Measurements from ENCODE around the gene ATF2.

ATF2 gene

DNA sequence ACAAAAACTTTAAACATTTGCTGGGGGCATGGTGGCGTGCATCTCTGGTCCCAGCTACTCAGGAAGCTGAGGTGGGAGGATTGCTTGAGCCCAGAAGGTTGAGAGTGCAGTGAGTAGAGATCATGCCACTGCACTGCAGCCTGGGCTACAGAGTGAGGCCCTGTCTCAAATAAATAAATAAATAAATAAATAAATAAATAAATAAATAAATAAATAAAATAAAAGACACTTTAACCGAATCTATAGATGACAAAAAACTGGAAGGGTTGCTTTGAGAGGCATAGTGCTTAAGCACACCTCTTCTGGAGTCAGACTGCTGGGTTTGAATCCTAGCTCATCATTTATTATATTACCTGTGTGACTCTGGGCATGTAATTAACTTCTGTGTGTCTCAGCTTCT, 141.6 kb downstream of the ATF2 start:
- H3K79me2 ChIP-seq (ENCODE audit: low read length) = no peaks in the 10 kb centered on the region
- H3K36me3 ChIP-seq (replicated peaks; ENCODE audit: low read depth, low read length) = no peaks in the 10 kb centered on the region
- no peaks in the 10 kb centered on the region for H3K27me3 ChIP-seq (ENCODE audit: low read depth, low read length)
- no peak overlapping the region for H3K4me3 ChIP-seq (ENCODE audit: low read length)
- no peak overlapping the region for H3K4me2 ChIP-seq (ENCODE audit: low read length)
- H3K27ac ChIP-seq (ENCODE audit: low read length) = no peak overlapping the region
- H3K9ac ChIP-seq (ENCODE audit: low read length) = no peak overlapping the region
- H4K20me1 ChIP-seq (ENCODE audit: insufficient read depth, low read length) = no peaks in the 10 kb centered on the region
- no peaks in the 10 kb centered on the region for H3K9me3 ChIP-seq (ENCODE audit: insufficient read depth, low read length)
- TF ChIP-seq EZH2phosphoT487 (IDR thresholded peaks at IDR 0.05; ENCODE audit: low read depth) (no peak), CTCF (IDR thresholded peaks at IDR 0.05; ENCODE audit: low read depth, low read length) (no peak)
- H2AFZ ChIP-seq (ENCODE audit: low read depth, low read length) = no peak overlapping the region
- no peaks in the 10 kb centered on the region for H3K4me1 ChIP-seq (ENCODE audit: low read length)

DNA sequence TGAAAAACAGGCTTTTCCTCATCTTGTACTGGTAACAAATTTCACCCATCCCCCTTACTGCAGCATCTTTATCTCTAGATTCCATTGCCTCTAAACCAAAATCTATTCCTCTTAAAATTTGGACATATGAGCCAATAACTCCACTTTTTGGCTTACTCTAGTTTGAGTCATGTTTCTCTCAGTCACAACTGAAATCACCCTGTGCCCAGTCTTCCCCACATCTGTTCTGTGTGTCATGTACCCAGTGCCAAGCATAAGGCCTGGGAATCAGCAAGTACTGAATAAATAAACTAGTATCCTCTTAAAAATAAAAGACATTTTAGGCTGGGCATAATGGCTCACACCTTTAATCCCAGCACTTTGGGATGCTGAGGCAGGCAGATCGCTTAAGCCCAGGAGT, 142.1 kb downstream of the ATF2 start:
- Histone ChIP-seq H3K4me2 (ENCODE audit: low read length) (no peak overlapping the region), H3K9ac (ENCODE audit: low read length) (no peak overlapping the region), H3K79me2 (ENCODE audit: low read length) (no peaks in the 10 kb centered on the region), H3K9me3 (ENCODE audit: insufficient read depth, low read length) (no peaks in the 10 kb centered on the region), H4K20me1 (ENCODE audit: insufficient read depth, low read length) (no peaks in the 10 kb centered on the region), H3K4me1 (ENCODE audit: low read length) (no peaks in the 10 kb centered on the region), H3K4me3 (ENCODE audit: low read length) (no peak overlapping the region), H2AFZ (ENCODE audit: low read depth, low read length) (no peak overlapping the region), H3K36me3 (replicated peaks; ENCODE audit: low read depth, low read length) (no peaks in the 10 kb centered on the region), H3K27me3 (ENCODE audit: low read depth, low read length) (no peaks in the 10 kb centered on the region), H3K27ac (ENCODE audit: low read length) (no peak overlapping the region)
- TF ChIP-seq CTCF (IDR thresholded peaks at IDR 0.05; ENCODE audit: low read depth, low read length) = no peak
- no peak for TF ChIP-seq EZH2phosphoT487 (IDR thresholded peaks at IDR 0.05; ENCODE audit: low read depth)

- Histone ChIP-seq H2AFZ (ENCODE audit: low read depth, low read length) (no peak overlapping the region), H3K9me3 (ENCODE audit: insufficient read depth, low read length) (no peaks in the 10 kb centered on the region), H3K36me3 (replicated peaks; ENCODE audit: low read depth, low read length) (no peaks in the 10 kb centered on the region), H3K4me2 (ENCODE audit: low read length) (no peak overlapping the region), H3K9ac (ENCODE audit: low read length) (no peak overlapping the region), H3K4me3 (ENCODE audit: low read length) (no peak overlapping the region), H4K20me1 (ENCODE audit: insufficient read depth, low read length) (no peaks in the 10 kb centered on the region), H3K27me3 (ENCODE audit: low read depth, low read length) (no peaks in the 10 kb centered on the region), H3K4me1 (ENCODE audit: low read length) (no peaks in the 10 kb centered on the region), H3K27ac (ENCODE audit: low read length) (no peak overlapping the region), H3K79me2 (ENCODE audit: low read length) (no peaks in the 10 kb centered on the region)
- TF ChIP-seq EZH2phosphoT487 (IDR thresholded peaks at IDR 0.05; ENCODE audit: low read depth) (no peak), CTCF (IDR thresholded peaks at IDR 0.05; ENCODE audit: low read depth, low read length) (no peak)
These were observed 142.8 kb downstream of the ATF2 start for GRCh38 chr2:175025233-175025632.

DNA sequence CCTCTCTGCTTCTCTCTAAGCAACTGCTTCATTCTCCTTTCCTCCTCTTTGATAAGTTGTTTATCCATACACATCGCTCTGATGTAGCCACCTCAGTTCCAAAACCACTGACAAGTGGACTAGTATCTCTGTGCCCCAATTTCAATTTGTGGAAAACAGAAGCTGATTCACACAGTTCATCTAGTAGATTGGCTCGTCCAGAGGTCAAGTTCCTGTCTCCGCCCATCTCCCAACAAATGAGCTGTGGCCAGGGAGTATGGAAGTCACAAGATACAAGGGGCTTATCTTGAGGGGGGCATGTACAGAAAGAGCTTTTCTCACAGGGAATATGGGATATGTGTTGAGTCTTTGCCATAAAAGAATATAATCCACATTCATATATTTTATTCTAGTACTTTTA, 145.1 kb downstream of the ATF2 start:
- no peak overlapping the region for H3K4me3 ChIP-seq (ENCODE audit: low read length)
- no peak overlapping the region for H3K9ac ChIP-seq (ENCODE audit: low read length)
- no peaks in the 10 kb centered on the region for H3K36me3 ChIP-seq (replicated peaks; ENCODE audit: low read depth, low read length)
- H4K20me1 ChIP-seq (ENCODE audit: insufficient read depth, low read length) = no peaks in the 10 kb centered on the region
- H3K27me3 ChIP-seq (ENCODE audit: low read depth, low read length) = no peaks in the 10 kb centered on the region
- no peak for TF ChIP-seq CTCF (IDR thresholded peaks at IDR 0.05; ENCODE audit: low read depth, low read length)
- no peak for TF ChIP-seq EZH2phosphoT487 (IDR thresholded peaks at IDR 0.05; ENCODE audit: low read depth)
- H2AFZ ChIP-seq (ENCODE audit: low read depth, low read length) = no peak overlapping the region
- no peaks in the 10 kb centered on the region for H3K4me1 ChIP-seq (ENCODE audit: low read length)
- H3K9me3 ChIP-seq (ENCODE audit: insufficient read depth, low read length) = no peaks in the 10 kb centered on the region
- H3K79me2 ChIP-seq (ENCODE audit: low read length) = no peaks in the 10 kb centered on the region
- H3K27ac ChIP-seq (ENCODE audit: low read length) = no peak overlapping the region
- no peak overlapping the region for H3K4me2 ChIP-seq (ENCODE audit: low read length)

All from OCI-LY3 (cell line).